ENCODE measurements around the gene MRNIP. TPM values are rescaled to one million over a fixed set of nuclear protein-coding genes. Genes with fewer than 3 reads are reported as not detected.

Gene MRNIP
- total and polyA plus RNA-seq, 2 of the 8 experiments (the other 6 are each of a cell fraction or from before 2014, with no cell fraction given), result 29.6 TPM

DNA sequence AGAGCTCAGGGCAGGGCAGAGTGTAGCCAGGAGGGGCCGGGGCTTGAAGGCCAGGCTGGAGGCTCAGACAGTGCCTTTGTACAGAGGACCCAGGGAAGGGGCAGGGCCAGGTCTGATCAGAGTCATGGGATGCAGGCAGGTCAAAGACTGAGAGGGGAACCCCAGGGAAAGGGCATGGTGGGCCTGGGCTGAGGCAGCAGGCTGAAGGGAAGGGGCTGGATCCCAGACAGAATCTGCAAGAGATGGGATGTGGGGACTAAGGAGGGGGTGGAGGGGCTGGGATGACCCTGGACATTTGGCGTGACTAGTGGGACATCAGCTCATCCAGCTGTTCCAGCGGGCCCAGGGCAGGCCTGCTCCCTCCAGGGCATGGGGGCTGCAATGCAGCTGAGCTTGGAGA lies 15.5 kb upstream of the MRNIP start:
- Histone ChIP-seq H3K36me3 (ENCODE audit: control insufficient read depth in 2 of 4, insufficient read depth in 4 of 4, low read length in 3 of 4) (peaks cover 3 to 13% (median 6%) of the 10 kb centered on the region in 4 experiments; a peak in 6 of 8 replicates), H3K9me3 (ENCODE audit: insufficient read depth in 2 of 2, low read depth in 1 of 2, low read length in 1 of 2) (no peaks in the 10 kb centered on the region), H3K23ac (ENCODE audit: insufficient read length) (no peak overlapping the region), H3K18ac (ENCODE audit: extremely low read depth, low read length) (no peak overlapping the region), H2AK5ac (ENCODE audit: low read depth, low read length) (no peak overlapping the region), H2BK12ac (ENCODE audit: low read depth, low read length) (no peak overlapping the region), H3K14ac (ENCODE audit: insufficient read length) (no peak overlapping the region), H4K8ac (ENCODE audit: extremely low read depth, insufficient read depth, low read length) (no peak overlapping the region; the same call in 1 of the 2 replicates), H3K9ac (replicated peaks in 1 of 4; ENCODE audit: extremely low read depth in 1 of 4, low read depth in 3 of 4, low read length in 3 of 4) (no peak overlapping the region), H4K20me1 (replicated peaks in 1 of 2; ENCODE audit: control insufficient read depth in 1 of 2, insufficient read depth in 2 of 2, low read length in 2 of 2) (peaks cover 4% of the 10 kb centered on the region in 2 experiments), H3K79me2 (ENCODE audit: control insufficient read depth in 1 of 2, insufficient read depth in 2 of 2, low read length in 2 of 2) (no peaks in the 10 kb centered on the region), H4K91ac (replicated peaks; ENCODE audit: insufficient read length, low read length) (no peak overlapping the region), H4K5ac (ENCODE audit: insufficient read length, low read depth, low read length) (no peak overlapping the region), H3K56ac (replicated peaks; ENCODE audit: insufficient read length, low read depth, low read length) (no peak overlapping the region), H3K79me1 (ENCODE audit: low read depth, low read length) (no peaks in the 10 kb centered on the region), H3K4me2 (ENCODE audit: insufficient read depth in 1 of 2, low read depth in 2 of 2, low read length in 2 of 2) (no peak overlapping the region), H3K4me1 (replicated peaks in 1 of 4; ENCODE audit: control insufficient read depth in 3 of 4, insufficient read depth in 4 of 4, low read length in 3 of 4) (no peaks in the 10 kb centered on the region; a peak in 1 of 7 replicates), H2BK15ac (ENCODE audit: low read length) (no peak overlapping the region), H3K27me3 (replicated peaks in 1 of 4; ENCODE audit: control insufficient read depth in 3 of 4, extremely low read depth in 1 of 4, insufficient read depth in 3 of 4, low read length in 3 of 4) (no peaks in the 10 kb centered on the region), H2BK20ac (ENCODE audit: low read length) (no peak overlapping the region), H3K4me3 (ENCODE audit: extremely low read depth in 1 of 4, insufficient read depth in 2 of 4, low read depth in 3 of 4, low read length in 4 of 4) (no peak overlapping the region), H2AFZ (ENCODE audit: low read length) (no peak overlapping the region), H3K4ac (replicated peaks; ENCODE audit: insufficient read length, low read depth, low read length) (no peak overlapping the region), H3K27ac (ENCODE audit: low read depth, low read length) (no peak overlapping the region; the same call in 1 of the 2 replicates), H2BK5ac (ENCODE audit: low read depth, low read length) (no peak overlapping the region), H3K23me2 (ENCODE audit: low read depth, low read length) (0 out of 2 replicates have a peak, but pooled peaks cover 2% of the 10 kb centered on the region), H2BK120ac (replicated peaks; ENCODE audit: low read depth, low read length) (no peak overlapping the region)
- WGBS, 2 experiments (ENCODE audit: extremely low coverage in 1 of 2, insufficient coverage in 1 of 2, insufficient read length in 1 of 2, insufficient replicate concordance in 2 of 2, low coverage in 1 of 2, low lambda C conversion rate in 2 of 2, missing lambda C conversion rate in 1 of 2), result 93% methylated on average over 3 of the region's 3 CpGs; no CpG with 5 or more reads in 1 of the 2 experiments
- TF ChIP-seq HDAC6 (IDR thresholded peaks at IDR 0.05; ENCODE audit: low read depth, low read length), result no peak
- TF ChIP-seq BRCA1 (IDR thresholded peaks at IDR 0.05; ENCODE audit: low read depth, low read length), result no peak
- TF ChIP-seq CBX5 (IDR thresholded peaks at IDR 0.05; ENCODE audit: low read depth, low read length), result no peak
- no peak for TF ChIP-seq SAP30 (IDR thresholded peaks at IDR 0.05; ENCODE audit: insufficient read depth, insufficient replicate concordance, low read length)
- no peak for TF ChIP-seq RFX5 (IDR thresholded peaks at IDR 0.05; ENCODE audit: borderline replicate concordance, low read depth, low read length)
- TF ChIP-seq SP4 (IDR thresholded peaks at IDR 0.05; ENCODE audit: low read length), result no peak
- no peak for TF ChIP-seq KDM4A (IDR thresholded peaks at IDR 0.05; ENCODE audit: low read depth, low read length, severe bottlenecking)
- TF ChIP-seq SP2 (IDR thresholded peaks at IDR 0.05; ENCODE audit: low read length), result no peak
- DNase-seq (ENCODE audit: low read depth in 1 of 2, low spot score in 2 of 2), result no peak
- no peak for FAIRE-seq
- ChIA-PET CTCF (ENCODE audit: partially characterized antibody) (interaction anchor here (0.7 to 1.7 kb wide), 7 partner anchors 9 to 175 kb away, joined by 3 to 7 read pairs (median 4); no protein-coding TSS in a partner anchor), POLR2A (ENCODE audit: partially characterized antibody) (interaction anchor here (1.0 to 1.4 kb wide), 2 partner anchors 16 to 19 kb away, joined by 3 read pairs; partner anchors contain the start of gene MRNIP)

Measured in H1 (cell line).